ENCODE data around the gene BIN2.

DNA sequence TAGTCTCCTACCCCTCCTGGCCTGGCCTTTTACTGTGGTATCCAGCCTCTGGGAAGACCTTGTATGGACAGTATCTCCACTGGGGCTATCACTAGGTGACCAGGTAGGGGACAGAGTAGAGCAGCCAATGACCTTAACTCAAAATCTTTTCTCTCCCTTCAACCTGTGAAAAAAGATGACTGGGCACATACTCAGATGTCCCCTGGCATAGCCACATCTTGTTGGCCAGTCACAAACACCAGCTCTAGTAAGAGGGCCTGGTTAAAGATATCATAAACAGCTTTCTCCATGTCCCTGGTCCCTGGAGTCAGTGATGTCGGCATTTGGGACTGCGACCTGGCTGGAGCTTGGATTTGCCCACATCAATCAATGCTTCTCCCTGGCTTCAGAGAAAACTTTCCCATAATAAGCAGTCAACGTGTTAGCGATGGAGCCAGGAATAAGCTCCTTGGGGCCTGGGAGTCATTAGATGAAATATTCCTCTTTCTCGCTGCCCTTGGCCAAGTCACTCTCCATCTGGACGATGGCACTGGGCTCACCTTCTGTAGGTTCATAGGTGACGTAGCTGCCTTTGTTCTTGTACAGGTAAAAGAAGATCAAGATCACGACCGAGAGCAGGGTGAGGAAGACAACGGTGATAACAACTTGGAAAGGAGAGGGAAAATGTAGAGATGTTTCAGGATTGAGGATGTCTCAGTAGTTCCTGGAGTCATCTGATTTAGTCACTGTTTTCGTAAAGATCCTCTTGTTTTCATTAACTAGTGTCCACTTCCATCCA, 78.3 kb downstream of the BIN2 start:
- TF ChIP-seq, protein P1, sequence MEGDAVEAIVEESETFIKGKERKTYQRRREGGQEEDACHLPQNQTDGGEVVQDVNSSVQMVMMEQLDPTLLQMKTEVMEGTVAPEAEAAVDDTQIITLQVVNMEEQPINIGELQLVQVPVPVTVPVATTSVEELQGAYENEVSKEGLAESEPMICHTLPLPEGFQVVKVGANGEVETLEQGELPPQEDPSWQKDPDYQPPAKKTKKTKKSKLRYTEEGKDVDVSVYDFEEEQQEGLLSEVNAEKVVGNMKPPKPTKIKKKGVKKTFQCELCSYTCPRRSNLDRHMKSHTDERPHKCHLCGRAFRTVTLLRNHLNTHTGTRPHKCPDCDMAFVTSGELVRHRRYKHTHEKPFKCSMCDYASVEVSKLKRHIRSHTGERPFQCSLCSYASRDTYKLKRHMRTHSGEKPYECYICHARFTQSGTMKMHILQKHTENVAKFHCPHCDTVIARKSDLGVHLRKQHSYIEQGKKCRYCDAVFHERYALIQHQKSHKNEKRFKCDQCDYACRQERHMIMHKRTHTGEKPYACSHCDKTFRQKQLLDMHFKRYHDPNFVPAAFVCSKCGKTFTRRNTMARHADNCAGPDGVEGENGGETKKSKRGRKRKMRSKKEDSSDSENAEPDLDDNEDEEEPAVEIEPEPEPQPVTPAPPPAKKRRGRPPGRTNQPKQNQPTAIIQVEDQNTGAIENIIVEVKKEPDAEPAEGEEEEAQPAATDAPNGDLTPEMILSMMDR (IDR thresholded peaks at IDR 0.05): no peak
- TF ChIP-seq POLR2AphosphoS5 (IDR thresholded peaks at IDR 0.05; ENCODE audit: low read depth, low read length): no peak

Measured in Panc1 (cell line).